IMR-90 (cell line): Measurements from ENCODE around the gene OR7G3. TPM values are rescaled to one million over a fixed set of nuclear protein-coding genes. Genes with fewer than 3 reads are reported as not detected.

Experiments used
- ATAC-seq: fragments of 200-7000 bp; cut with Tn5 transposase; 2 replicates; pipeline ENCODE4 v1.9.1; 2020; ENCODE audit warnings: low read depth, mild to moderate bottlenecking, moderate library complexity
- BruUV-seq: library from RNA; stranded (reverse); fragments of 400-500 nt; replicated peaks from 2 replicates; lab custom pipeline; 2021; lab: Mats Ljungman, UMichigan
- CTCF ChIA-PET: fragments of 300-600 bp; formaldehyde crosslinking; extraction: SDS; loops from one replicate; lab custom pipeline; 2021; ENCODE audit warnings: antibody characterized with exemption; lab: Yijun Ruan, JAX
- POLR2A ChIA-PET: fragments of 300-600 bp; sonication (Branson Sonifier 250); formaldehyde crosslinking; loops from one replicate; lab custom pipeline; 2022; ENCODE audit warnings: antibody characterized with exemption; ENCODE audit not compliant: unreplicated experiment; lab: Charles Lee
- DNase-seq: peaks from one replicate; pipeline ENCODE4 v3.0.0; 2013
- H2AFZ ChIP-seq: replicated peaks from 2 replicates; pipeline ENCODE3; 2013; ENCODE audit warnings: low read length, mild to moderate bottlenecking; ENCODE audit not compliant: poor library complexity
- H2AK5ac ChIP-seq: 2 replicates; pipeline ENCODE4 v1.6.1; 2013; ENCODE audit warnings: low read depth, low read length, inconsistent platforms
- H2AK9ac ChIP-seq: replicated peaks from 2 replicates; pipeline ENCODE3; 2013; ENCODE audit warnings: mild to moderate bottlenecking, low read depth, low read length, moderate library complexity; ENCODE audit not compliant: poor library complexity
- H2BK120ac ChIP-seq: 2 replicates; pipeline ENCODE4 v1.6.1; 2013; ENCODE audit warnings: low read depth, low read length, inconsistent platforms
- H2BK15ac ChIP-seq: 3 replicates; pipeline ENCODE4 v1.6.1; 2013; ENCODE audit warnings: low read depth, low read length, inconsistent platforms
- H2BK20ac ChIP-seq: 2 replicates; pipeline ENCODE4 v1.6.1; 2013; ENCODE audit warnings: low read depth, mild to moderate bottlenecking, inconsistent platforms, low read length, moderate library complexity
- H2BK5ac ChIP-seq: 2 replicates; pipeline ENCODE4 v1.6.1; 2013; ENCODE audit warnings: mild to moderate bottlenecking, low read depth, low read length, inconsistent platforms; ENCODE audit not compliant: poor library complexity, severe bottlenecking
- H3K14ac ChIP-seq: replicated peaks from 2 replicates; pipeline ENCODE4 v1.6.1; 2013; ENCODE audit warnings: low read depth, low read length, inconsistent platforms
- H3K18ac ChIP-seq: 2 replicates; pipeline ENCODE4 v1.6.1; 2013; ENCODE audit warnings: low read depth, low read length, control low read depth
- H3K23ac ChIP-seq: 2 replicates; pipeline ENCODE4 v1.6.1; 2013; ENCODE audit warnings: low read depth, low read length, inconsistent platforms
- H3K27ac ChIP-seq: 2 replicates; pipeline ENCODE4 v1.5.1; 2013; ENCODE audit warnings: mild to moderate bottlenecking, control low read depth, low read length; ENCODE audit not compliant: insufficient read depth
- H3K27me3 ChIP-seq: 2 replicates; pipeline ENCODE4 v1.6.1; 2013; ENCODE audit warnings: low read length; ENCODE audit not compliant: control insufficient read depth, insufficient read depth
- H3K36me3 ChIP-seq: 2 replicates; pipeline ENCODE4 v1.6.1; 2013; ENCODE audit warnings: low read length, mixed read lengths; ENCODE audit not compliant: control insufficient read depth, insufficient read depth
- H3K4ac ChIP-seq: 2 replicates; pipeline ENCODE4 v1.6.1; 2013; ENCODE audit warnings: low read depth, low read length, inconsistent platforms
- H3K4me1 ChIP-seq: 2 replicates; pipeline ENCODE4 v1.6.1; 2013; ENCODE audit warnings: low read length, mixed read lengths; ENCODE audit not compliant: control insufficient read depth, insufficient read depth
- H3K4me2 ChIP-seq: 2 replicates; pipeline ENCODE4 v1.6.1; 2013; ENCODE audit warnings: low read depth, mild to moderate bottlenecking, control low read depth, low read length, moderate library complexity
- H3K4me3 ChIP-seq: 2 replicates; pipeline ENCODE4 v1.5.1; 2013; ENCODE audit warnings: low read depth, mild to moderate bottlenecking, control low read depth, low read length, moderate library complexity; ENCODE audit not compliant: insufficient read depth
- H3K56ac ChIP-seq: 2 replicates; pipeline ENCODE4 v1.6.1; 2013; ENCODE audit warnings: low read length, inconsistent platforms; ENCODE audit not compliant: insufficient read depth; ENCODE audit errors: extremely low read depth
- H3K79me1 ChIP-seq, 2 experiments: 2 replicates each; pipeline ENCODE4 v1.6.1; 2013; ENCODE audit warnings: low read length in 2 of 2, inconsistent platforms in 1 of 2, low read depth in 1 of 2
- H3K9ac ChIP-seq: 2 replicates; pipeline ENCODE4 v1.6.1; 2013; ENCODE audit warnings: low read depth, low read length, control low read depth
- H3K9me1 ChIP-seq: 2 replicates; pipeline ENCODE4 v1.6.1; 2013; ENCODE audit warnings: low read length, inconsistent platforms; ENCODE audit not compliant: insufficient read depth
- H3K9me3 ChIP-seq: 2 replicates; pipeline ENCODE4 v1.6.1; 2013; ENCODE audit warnings: low read length; ENCODE audit not compliant: control insufficient read depth, insufficient read depth
- H4K20me1 ChIP-seq: 2 replicates; pipeline ENCODE4 v1.6.1; 2013; ENCODE audit warnings: low read length, inconsistent platforms; ENCODE audit not compliant: insufficient read depth
- H4K5ac ChIP-seq: 2 replicates; pipeline ENCODE4 v1.6.1; 2013; ENCODE audit warnings: mild to moderate bottlenecking, low read depth, low read length, control low read depth
- H4K8ac ChIP-seq, 2 experiments: 2 replicates each; pipeline ENCODE4 v1.6.1; 2013; ENCODE audit warnings: low read depth in 2 of 2, low read length in 2 of 2, control low read depth in 1 of 2, inconsistent platforms in 1 of 2
- H4K91ac ChIP-seq: 2 replicates; pipeline ENCODE4 v1.6.1; 2013; ENCODE audit warnings: low read depth, low read length, inconsistent platforms; ENCODE audit not compliant: insufficient read depth
- FOS ChIP-seq: fragments of 150-350 bp; IDR thresholded peaks from 2 replicates; pipeline ENCODE4 v1.6.1; 2016; ENCODE audit warnings: low read depth, low read length
- MAFK ChIP-seq: IDR thresholded peaks from 2 replicates; pipeline ENCODE4 v1.6.1; 2012; ENCODE audit warnings: low read depth, low read length, improper control_type of control experiment
- MAZ ChIP-seq: IDR thresholded peaks from 2 replicates; pipeline ENCODE4 v1.6.1; 2012; ENCODE audit warnings: low read depth, mild to moderate bottlenecking, low read length, improper control_type of control experiment, moderate library complexity, borderline replicate concordance
- MXI1 ChIP-seq: IDR thresholded peaks from 2 replicates; pipeline ENCODE4 v1.6.1; 2012; ENCODE audit warnings: low read depth, mild to moderate bottlenecking, low read length, moderate library complexity, borderline replicate concordance
- POLR2A ChIP-seq: IDR thresholded peaks from 2 replicates; pipeline ENCODE4 v1.6.1; 2012; ENCODE audit warnings: mild to moderate bottlenecking, low read depth, low read length
- RAD21 ChIP-seq: IDR thresholded peaks from 2 replicates; pipeline ENCODE4 v1.6.1; 2012; ENCODE audit warnings: low read length, improper control_type of control experiment
- RFX5 ChIP-seq: IDR thresholded peaks from 2 replicates; pipeline ENCODE4 v1.8.0; 2012; ENCODE audit warnings: low read depth, mild to moderate bottlenecking, low read length, moderate library complexity
- WGBS, 2 experiments: methylation state at CpG; one replicate each; pipeline versions ENCODE4 v1.1.5 to v1.1.7; 2013; ENCODE audit warnings: missing lambda C conversion rate in 2 of 2; ENCODE audit not compliant: insufficient read length in 1 of 2; ENCODE audit errors: extremely low coverage in 2 of 2; 5-methylcytosine and 5-hydroxymethylcytosine counted together
- dilution Hi-C: fragments of 300-500 bp; cut with HindIII; formaldehyde crosslinking; loops from one replicate; pipeline ENCODE4 v1.14.3; 2018; ENCODE audit warnings: low sequenced_read_pairs; ENCODE audit not compliant: unreplicated experiment
- in situ Hi-C: fragments of 300-500 bp; cut with MboI; formaldehyde crosslinking; loops from 3 replicates; pipeline ENCODE4 v1.14.3; 2019; ENCODE audit warnings: low sequenced_read_pairs, inconsistent platforms, mixed read lengths
- intact Hi-C: fragments of 100-400 bp; cut with micrococcal nuclease; formaldehyde crosslinking; loops from 2 replicates; pipeline ENCODE4 v1.10.0; 2022
- polyA plus RNA-seq, 3 experiments: library from polyadenylated mRNA; depleted of rRNA; stranded (reverse); fragments of >200 nt; gene quantifications; 2 replicates each; pipeline ENCODE4 v1.2.3, GENCODE V29; 2012; ENCODE audit warnings: low replicate concordance in 1 of 3
- total RNA-seq: library from RNA; depleted of rRNA; stranded (reverse); fragments of >200 nt; gene quantifications from 2 replicates; pipeline ENCODE4 v1.2.3, GENCODE V29; 2012
- TF ChIP-seq, protein P1 (sequence below): fragments of 150-350 bp; IDR thresholded peaks from 2 replicates; pipeline ENCODE4 v1.6.1; 2017; ENCODE audit warnings: mild to moderate bottlenecking, antibody characterized with exemption, low read length, low read depth
- TF ChIP-seq, protein P2 (sequence below): conservative IDR thresholded peaks from 2 replicates; pipeline ENCODE4 v1.5.1; 2012; ENCODE audit warnings: mild to moderate bottlenecking, low read depth, low read length, improper control_type of control experiment

Gene OR7G3
- total and polyA plus RNA-seq, 2 of the 4 experiments (the other 2 are of a cell fraction): not detected

DNA sequence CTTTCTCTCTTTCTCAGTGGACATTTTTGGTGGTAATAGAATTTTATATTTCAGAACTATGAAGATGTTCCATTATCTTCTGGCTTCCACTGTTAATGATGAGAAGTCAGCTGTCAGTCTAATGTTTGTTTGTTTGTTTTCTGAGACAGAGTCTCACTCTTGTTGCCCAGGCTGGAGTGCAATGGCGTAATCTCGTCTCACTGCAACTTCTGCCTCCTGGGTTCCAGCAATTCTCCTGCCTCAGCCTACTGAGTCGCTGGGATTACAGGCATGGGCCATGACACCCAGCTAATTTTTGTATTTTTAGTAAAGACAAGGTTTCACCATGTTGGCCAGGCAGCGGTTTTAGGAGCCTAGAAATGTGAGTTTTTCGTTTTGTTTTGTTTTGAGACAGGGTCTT is 18.2 kb upstream of the OR7G3 start:
- ChIA-PET POLR2A (no interaction called here), CTCF (no interaction called here)
- Histone ChIP-seq H3K18ac (no peak overlapping the region), H2AK9ac (no peak overlapping the region), H3K36me3 (peaks cover 19% of the 10 kb centered on the region), H4K91ac (no peak overlapping the region), H2BK120ac (no peak overlapping the region), H2BK20ac (no peak overlapping the region), H3K9ac (no peak overlapping the region), H3K4me2 (no peak overlapping the region), H2AK5ac (no peak overlapping the region), H3K4me3 (no peak overlapping the region), H4K20me1 (peaks cover 11% of the 10 kb centered on the region), H2BK15ac (no peak overlapping the region), H3K9me3 (peaks cover 29% of the 10 kb centered on the region), H3K14ac (no peak overlapping the region), H3K56ac (no peak overlapping the region), H3K4me1 (no peaks in the 10 kb centered on the region), H4K8ac (no peak overlapping the region), H3K9me1 (no peaks in the 10 kb centered on the region), H3K79me1 (peaks cover 5 to 12% of the 10 kb centered on the region in 2 experiments), H3K23ac (no peak overlapping the region), H4K5ac (no peak overlapping the region), H2BK5ac (no peak overlapping the region), H3K27ac (no peak overlapping the region), H3K27me3 (no peaks in the 10 kb centered on the region), H3K4ac (no peak overlapping the region), H2AFZ (no peak overlapping the region)
- dilution Hi-C loops (no loop called here), intact Hi-C loops (loop anchor here (5.0 kb wide), 1 partner anchor 162 kb away; the partner anchor contains the start of gene ZNF699), in situ Hi-C loops (loop anchor here (25.0 kb wide), 1 partner anchor 917 kb away; no protein-coding TSS in a partner anchor)
- BruUV-seq: no TSS peak
- no peak for ATAC-seq
- TF ChIP-seq MAZ (no peak), MXI1 (no peak), RFX5 (no peak), FOS (no peak), MAFK (no peak), POLR2A (no peak), RAD21 (no peak)
- TF ChIP-seq, protein P1, sequence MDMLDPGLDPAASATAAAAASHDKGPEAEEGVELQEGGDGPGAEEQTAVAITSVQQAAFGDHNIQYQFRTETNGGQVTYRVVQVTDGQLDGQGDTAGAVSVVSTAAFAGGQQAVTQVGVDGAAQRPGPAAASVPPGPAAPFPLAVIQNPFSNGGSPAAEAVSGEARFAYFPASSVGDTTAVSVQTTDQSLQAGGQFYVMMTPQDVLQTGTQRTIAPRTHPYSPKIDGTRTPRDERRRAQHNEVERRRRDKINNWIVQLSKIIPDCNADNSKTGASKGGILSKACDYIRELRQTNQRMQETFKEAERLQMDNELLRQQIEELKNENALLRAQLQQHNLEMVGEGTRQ: no peak
- TF ChIP-seq, protein P2, sequence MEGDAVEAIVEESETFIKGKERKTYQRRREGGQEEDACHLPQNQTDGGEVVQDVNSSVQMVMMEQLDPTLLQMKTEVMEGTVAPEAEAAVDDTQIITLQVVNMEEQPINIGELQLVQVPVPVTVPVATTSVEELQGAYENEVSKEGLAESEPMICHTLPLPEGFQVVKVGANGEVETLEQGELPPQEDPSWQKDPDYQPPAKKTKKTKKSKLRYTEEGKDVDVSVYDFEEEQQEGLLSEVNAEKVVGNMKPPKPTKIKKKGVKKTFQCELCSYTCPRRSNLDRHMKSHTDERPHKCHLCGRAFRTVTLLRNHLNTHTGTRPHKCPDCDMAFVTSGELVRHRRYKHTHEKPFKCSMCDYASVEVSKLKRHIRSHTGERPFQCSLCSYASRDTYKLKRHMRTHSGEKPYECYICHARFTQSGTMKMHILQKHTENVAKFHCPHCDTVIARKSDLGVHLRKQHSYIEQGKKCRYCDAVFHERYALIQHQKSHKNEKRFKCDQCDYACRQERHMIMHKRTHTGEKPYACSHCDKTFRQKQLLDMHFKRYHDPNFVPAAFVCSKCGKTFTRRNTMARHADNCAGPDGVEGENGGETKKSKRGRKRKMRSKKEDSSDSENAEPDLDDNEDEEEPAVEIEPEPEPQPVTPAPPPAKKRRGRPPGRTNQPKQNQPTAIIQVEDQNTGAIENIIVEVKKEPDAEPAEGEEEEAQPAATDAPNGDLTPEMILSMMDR: no peak
- WGBS, 2 experiments: 100% methylated on average over 1 of the region's 5 CpGs; no CpG with 5 or more reads in 1 of the 2 experiments
- DNase-seq: no peak
